Mucosa of stomach (tissue), 1 donor: ENCODE results near the gene DPF3.

ENCODE experiments used
- H3K27me3 ChIP-seq: one replicate; pipeline ENCODE4 v1.7.0; 2013; ENCODE audit warnings: mild to moderate bottlenecking, low read length; ENCODE audit not compliant: control insufficient read depth, insufficient read depth
- H3K36me3 ChIP-seq: one replicate; pipeline ENCODE4 v1.7.0; 2013; ENCODE audit warnings: low read length; ENCODE audit not compliant: control insufficient read depth, insufficient read depth
- H3K4me1 ChIP-seq: one replicate; pipeline ENCODE4 v1.7.0; 2013; ENCODE audit warnings: mild to moderate bottlenecking, low read length; ENCODE audit not compliant: control insufficient read depth, insufficient read depth
- H3K4me3 ChIP-seq: one replicate; pipeline ENCODE4 v1.7.0; 2013; ENCODE audit warnings: low read length
- H3K9ac ChIP-seq: one replicate; pipeline ENCODE4 v1.7.0; 2013; ENCODE audit warnings: mild to moderate bottlenecking, low read length, moderate library complexity
- H3K9me3 ChIP-seq: one replicate; pipeline ENCODE4 v1.7.0; 2013; ENCODE audit warnings: mild to moderate bottlenecking, low read length, moderate library complexity; ENCODE audit not compliant: control insufficient read depth
- donor health status: Pancreatic carcinoma.

The DPF3 gene

GRCh38 chr14:72825486-72825885 lies 68.4 kb downstream of the DPF3 start:
- H3K27me3 ChIP-seq = no peaks in the 10 kb centered on the region
- H3K9me3 ChIP-seq = no peaks in the 10 kb centered on the region
- H3K36me3 ChIP-seq = no peaks in the 10 kb centered on the region
- H3K9ac ChIP-seq = no peak overlapping the region
- no peak overlapping the region for H3K4me3 ChIP-seq
- H3K4me1 ChIP-seq = no peaks in the 10 kb centered on the region

- H3K4me3 ChIP-seq = no peak overlapping the region
- H3K9ac ChIP-seq = no peak overlapping the region
- no peaks in the 10 kb centered on the region for H3K4me1 ChIP-seq
These were observed 69.8 kb downstream of the DPF3 start for GRCh38 chr14:72824051-72824450.

GRCh38 chr14:72822946-72823611 lies 70.8 kb downstream of the DPF3 start:
- H3K9me3 ChIP-seq = no peaks in the 10 kb centered on the region
- no peaks in the 10 kb centered on the region for H3K36me3 ChIP-seq
- no peaks in the 10 kb centered on the region for H3K4me1 ChIP-seq
- H3K4me3 ChIP-seq = no peak overlapping the region
- H3K9ac ChIP-seq = no peak overlapping the region
- no peaks in the 10 kb centered on the region for H3K27me3 ChIP-seq

More at GRCh38 chr14:72824051-72824450, 69.8 kb downstream of the DPF3 start:
- H3K27me3 ChIP-seq = no peaks in the 10 kb centered on the region
- no peaks in the 10 kb centered on the region for H3K36me3 ChIP-seq
- H3K9me3 ChIP-seq = no peaks in the 10 kb centered on the region

GRCh38 chr14:72818998-72819397 lies 74.9 kb downstream of the DPF3 start:
- Histone ChIP-seq H3K4me1 (no peaks in the 10 kb centered on the region), H3K9ac (no peak overlapping the region), H3K9me3 (no peaks in the 10 kb centered on the region), H3K36me3 (no peaks in the 10 kb centered on the region), H3K4me3 (no peak overlapping the region), H3K27me3 (no peaks in the 10 kb centered on the region)

- H3K36me3 ChIP-seq = no peaks in the 10 kb centered on the region
- H3K4me3 ChIP-seq = no peak overlapping the region
- H3K4me1 ChIP-seq = no peaks in the 10 kb centered on the region
- H3K9me3 ChIP-seq = no peaks in the 10 kb centered on the region
- no peaks in the 10 kb centered on the region for H3K27me3 ChIP-seq
- no peak overlapping the region for H3K9ac ChIP-seq
These were observed 77.6 kb downstream of the DPF3 start for GRCh38 chr14:72816287-72816686.

- Histone ChIP-seq H3K4me1 (no peaks in the 10 kb centered on the region), H3K4me3 (no peak overlapping the region), H3K9ac (no peak overlapping the region), H3K27me3 (no peaks in the 10 kb centered on the region), H3K36me3 (no peaks in the 10 kb centered on the region), H3K9me3 (no peaks in the 10 kb centered on the region)
These were observed 78.5 kb downstream of the DPF3 start for GRCh38 chr14:72815430-72815829.

- Histone ChIP-seq H3K4me3 (no peak overlapping the region), H3K9ac (no peak overlapping the region), H3K9me3 (no peaks in the 10 kb centered on the region), H3K4me1 (no peaks in the 10 kb centered on the region), H3K36me3 (no peaks in the 10 kb centered on the region), H3K27me3 (no peaks in the 10 kb centered on the region)
These were observed 81.5 kb downstream of the DPF3 start for GRCh38 chr14:72812292-72812851.

- Histone ChIP-seq H3K9ac (no peak overlapping the region), H3K4me3 (no peak overlapping the region), H3K4me1 (no peaks in the 10 kb centered on the region), H3K36me3 (no peaks in the 10 kb centered on the region), H3K9me3 (no peaks in the 10 kb centered on the region), H3K27me3 (no peaks in the 10 kb centered on the region)
These were observed 83.7 kb downstream of the DPF3 start for GRCh38 chr14:72810201-72810600.

GRCh38 chr14:72809063-72809462 lies 84.8 kb downstream of the DPF3 start:
- H3K27me3 ChIP-seq = no peaks in the 10 kb centered on the region
- H3K9ac ChIP-seq = no peak overlapping the region
- H3K4me1 ChIP-seq = no peaks in the 10 kb centered on the region
- H3K36me3 ChIP-seq = no peaks in the 10 kb centered on the region
- no peak overlapping the region for H3K4me3 ChIP-seq
- H3K9me3 ChIP-seq = no peaks in the 10 kb centered on the region

- no peaks in the 10 kb centered on the region for H3K4me1 ChIP-seq
- no peaks in the 10 kb centered on the region for H3K27me3 ChIP-seq
These were observed 85.3 kb downstream of the DPF3 start for GRCh38 chr14:72808564-72808963.

GRCh38 chr14:72802588-72802946 lies 91.3 kb downstream of the DPF3 start:
- no peaks in the 10 kb centered on the region for H3K27me3 ChIP-seq
- H3K4me1 ChIP-seq = no peaks in the 10 kb centered on the region
- no peaks in the 10 kb centered on the region for H3K9me3 ChIP-seq
- no peak overlapping the region for H3K4me3 ChIP-seq
- H3K9ac ChIP-seq = no peak overlapping the region
- H3K36me3 ChIP-seq = no peaks in the 10 kb centered on the region

More at GRCh38 chr14:72808564-72808963, 85.3 kb downstream of the DPF3 start:
- Histone ChIP-seq H3K36me3 (no peaks in the 10 kb centered on the region), H3K9me3 (no peaks in the 10 kb centered on the region), H3K4me3 (no peak overlapping the region), H3K9ac (no peak overlapping the region)

GRCh38 chr14:72801836-72802587 lies 91.9 kb downstream of the DPF3 start:
- H3K9ac ChIP-seq = no peak overlapping the region
- H3K36me3 ChIP-seq = no peaks in the 10 kb centered on the region
- H3K4me3 ChIP-seq = no peak overlapping the region
- no peaks in the 10 kb centered on the region for H3K27me3 ChIP-seq
- H3K9me3 ChIP-seq = no peaks in the 10 kb centered on the region
- H3K4me1 ChIP-seq = no peaks in the 10 kb centered on the region
